WTC11 (cell line): ENCODE measurements around the gene PLAA. TPM values are rescaled to one million over a fixed set of nuclear protein-coding genes. Genes with fewer than 3 reads are reported as not detected.
A peak's percentile ranks its signal among the peaks of the same experiment; 100 is the strongest.

Source experiments
- ATAC-seq: fragments of 200-7000 bp; cut with Tn5 transposase; 2 replicates; pipeline ENCODE4 v1.10.0; 2021; ENCODE audit warnings: mild to moderate bottlenecking, moderate library complexity
- CTCF ChIA-PET: fragments of 300-600 bp; sonication (Branson Sonifier 250); formaldehyde crosslinking; loops from one replicate; lab custom pipeline; 2021; ENCODE audit warnings: antibody characterized with exemption; lab: Charles Lee
- POLR2A ChIA-PET: fragments of 350-600 bp; sonication (Branson Sonifier 250); formaldehyde crosslinking; loops from one replicate; lab custom pipeline; 2021; ENCODE audit warnings: antibody characterized with exemption; lab: Charles Lee
- DNase-seq: peaks from one replicate; pipeline ENCODE4 v3.0.0; 2021; ENCODE audit warnings: low spot score
- H3K27ac Mint-ChIP-seq: 2 replicates; pipeline ENCODE4 v1.8.0; 2021; ENCODE audit warnings: mixed read lengths
- H3K27me3 Mint-ChIP-seq: 2 replicates; pipeline ENCODE4 v1.8.0; 2021; ENCODE audit warnings: low read depth, mild to moderate bottlenecking, moderate library complexity, mixed read lengths
- H3K36me3 Mint-ChIP-seq: 2 replicates; pipeline ENCODE4 v1.8.0; 2021; ENCODE audit warnings: mixed read lengths
- H3K4me1 Mint-ChIP-seq: 2 replicates; pipeline ENCODE4 v1.8.0; 2022; ENCODE audit warnings: mixed read lengths
- H3K4me3 Mint-ChIP-seq: 2 replicates; pipeline ENCODE4 v1.8.0; 2021; ENCODE audit warnings: mild to moderate bottlenecking, moderate library complexity, mixed read lengths
- H3K9me3 Mint-ChIP-seq: 2 replicates; pipeline ENCODE4 v1.8.0; 2021; ENCODE audit warnings: mixed read lengths
- AFF4 ChIP-seq: sonication (generic); formaldehyde crosslinking; IDR thresholded peaks from 2 replicates; pipeline ENCODE4 v1.8.1; 2023; ENCODE audit warnings: mild to moderate bottlenecking, missing genetic modification reagents, borderline replicate concordance
- ATF3 ChIP-seq: sonication (generic); formaldehyde crosslinking; conservative IDR thresholded peaks from 2 replicates; pipeline ENCODE4 v1.8.1; 2022; ENCODE audit warnings: mild to moderate bottlenecking, missing genetic modification reagents
- E2F4 ChIP-seq: sonication (generic); formaldehyde crosslinking; IDR thresholded peaks from 2 replicates; pipeline ENCODE4 v1.8.1; 2022; ENCODE audit warnings: low read depth, mild to moderate bottlenecking, moderate library complexity, missing genetic modification reagents, borderline replicate concordance
- FOXJ3 ChIP-seq: sonication (generic); formaldehyde crosslinking; IDR thresholded peaks from 2 replicates; pipeline ENCODE4 v1.9.0; 2021; ENCODE audit warnings: missing genetic modification reagents, mild to moderate bottlenecking, borderline replicate concordance
- GABPB1 ChIP-seq: sonication (generic); formaldehyde crosslinking; IDR thresholded peaks from 2 replicates; pipeline ENCODE4 v1.8.1; 2023; ENCODE audit warnings: mild to moderate bottlenecking, missing genetic modification reagents
- GTF2I ChIP-seq: fragments of 250-450 bp; sonication (Bioruptor Pico); conservative IDR thresholded peaks from 2 replicates; pipeline ENCODE4 v1.4.0; 2021; ENCODE audit warnings: mild to moderate bottlenecking
- IRF2 ChIP-seq: sonication (generic); formaldehyde crosslinking; IDR thresholded peaks from 2 replicates; pipeline ENCODE4 v1.8.0; 2022; ENCODE audit warnings: low read depth, missing genetic modification reagents, borderline replicate concordance
- JAZF1 ChIP-seq: fragments of 250-450 bp; sonication (Bioruptor Pico); IDR thresholded peaks from 2 replicates; pipeline ENCODE4 v1.9.0; 2021; ENCODE audit warnings: moderate library complexity, mild to moderate bottlenecking, inconsistent platforms
- MXD4 ChIP-seq: fragments of 250-450 bp; sonication (Bioruptor Pico); IDR thresholded peaks from 2 replicates; pipeline ENCODE4 v1.8.0; 2021; ENCODE audit warnings: mild to moderate bottlenecking, moderate library complexity, borderline replicate concordance
- OVOL2 ChIP-seq: fragments of 250-450 bp; sonication (Bioruptor Pico); IDR thresholded peaks from 2 replicates; pipeline ENCODE4 v1.9.0; 2021; ENCODE audit warnings: mild to moderate bottlenecking, borderline replicate concordance
- SMAD3 ChIP-seq: sonication (generic); formaldehyde crosslinking; IDR thresholded peaks from 2 replicates; pipeline ENCODE4 v1.8.0; 2022; ENCODE audit warnings: missing genetic modification reagents, mild to moderate bottlenecking, borderline replicate concordance
- SP1 ChIP-seq: sonication (generic); formaldehyde crosslinking; conservative IDR thresholded peaks from 2 replicates; pipeline ENCODE4 v1.8.1; 2022; ENCODE audit warnings: missing genetic modification reagents
- TCF7 ChIP-seq: sonication (generic); formaldehyde crosslinking; IDR thresholded peaks from 2 replicates; pipeline ENCODE4 v1.8.0; 2022; ENCODE audit warnings: mild to moderate bottlenecking, low read depth, missing genetic modification reagents, moderate library complexity
- ZNF219 ChIP-seq: sonication (generic); formaldehyde crosslinking; IDR thresholded peaks from 2 replicates; pipeline ENCODE4 v1.8.0; 2023; ENCODE audit warnings: missing genetic modification reagents, mild to moderate bottlenecking, borderline replicate concordance
- ZNF425 ChIP-seq: fragments of 250-450 bp; sonication (Bioruptor Pico); conservative IDR thresholded peaks from 2 replicates; pipeline ENCODE4 v1.9.0; 2021; ENCODE audit warnings: mild to moderate bottlenecking
- ZNF532 ChIP-seq: fragments of 250-450 bp; sonication (Bioruptor Pico); IDR thresholded peaks from 2 replicates; pipeline ENCODE4 v1.9.0; 2021; ENCODE audit warnings: mild to moderate bottlenecking, borderline replicate concordance
- total RNA-seq: library from RNA; stranded (reverse); gene quantifications from 3 replicates; pipeline ENCODE4 v1.2.3, GENCODE V29; 2021

PLAA gene
- total RNA-seq, 1 experiment from 2014 or later = 56.1 TPM

GRCh38 chr9:26946753-26947727 is at the start of gene PLAA (continued):
- TF ChIP-seq AFF4 (CRISPR knock-in tag) (no peak), MXD4 (CRISPR knock-in tag) (no peak), ZNF532 (CRISPR knock-in tag) (no peak), ZNF425 (CRISPR knock-in tag) (no peak), ZNF219 (CRISPR knock-in tag) (no peak), FOXJ3 (CRISPR knock-in tag) (no peak), IRF2 (CRISPR knock-in tag) (no peak), GABPB1 (peak; percentile 70), OVOL2 (no peak), TCF7 (no peak)

GRCh38 chr9:26995810-26996209 is 48.8 kb upstream of the PLAA start:
- Mint-ChIP-seq H3K27me3 (no peaks in the 10 kb centered on the region), H3K27ac (no peak overlapping the region), H3K4me3 (no peak overlapping the region), H3K9me3 (no peaks in the 10 kb centered on the region), H3K4me1 (no peaks in the 10 kb centered on the region), H3K36me3 (no peaks in the 10 kb centered on the region)
- ChIA-PET CTCF (interaction anchor here (0.6 kb wide), 1 partner anchor 569 kb away, joined by 3 read pairs; no protein-coding TSS in a partner anchor), POLR2A (no interaction called here)
- ATAC-seq (no peak), DNase-seq (no peak)
- TF ChIP-seq GTF2I (CRISPR knock-in tag) (no peak), ZNF532 (CRISPR knock-in tag) (no peak), OVOL2 (no peak), JAZF1 (CRISPR knock-in tag) (no peak), SP1 (CRISPR knock-in tag) (no peak), SMAD3 (CRISPR knock-in tag) (no peak), MXD4 (CRISPR knock-in tag) (no peak), ATF3 (no peak), E2F4 (CRISPR knock-in tag) (no peak)
